D721Med (cell line): Measurements from ENCODE around the gene ACSM5.
"Not testable (repeated sequence)": the region's sequence is repeated elsewhere in the genome, so short reads cannot be mapped to it uniquely, and the experiment has no call there.

Source experiments
- DNase-seq: peaks from one replicate; pipeline ENCODE4 v3.0.0; 2011; ENCODE audit warnings: low spot score; ENCODE audit not compliant: insufficient read length
- FAIRE-seq: peaks from 2 replicates; lab custom pipeline; 2011; peaks lifted over from hg19 to GRCh38; lab: Jason Lieb, UNC
- CTCF ChIP-seq: IDR thresholded peaks from 2 replicates; pipeline ENCODE4 v1.5.1; 2012; ENCODE audit warnings: mild to moderate bottlenecking, control low read depth; ENCODE audit not compliant: insufficient read depth; ENCODE audit errors: missing control alignments

ACSM5 gene

GRCh38 chr16:20469930-20470329 is 60.6 kb downstream of the ACSM5 start:
- not testable (repeated sequence) for FAIRE-seq, DNase-seq

- not testable (repeated sequence) for DNase-seq, FAIRE-seq
Observed at GRCh38 chr16:20470732-20471131, 61.4 kb downstream of the ACSM5 start.

GRCh38 chr16:20477188-20477744 is 67.9 kb downstream of the ACSM5 start:
- not testable (repeated sequence) for FAIRE-seq, DNase-seq

GRCh38 chr16:20483989-20484388 is 74.7 kb downstream of the ACSM5 start:
- DNase-seq, FAIRE-seq: not testable (repeated sequence)

GRCh38 chr16:20484726-20485125 is 75.4 kb downstream of the ACSM5 start:
- FAIRE-seq: no peak
- TF ChIP-seq CTCF: no peak
- no peak for DNase-seq

DNA sequence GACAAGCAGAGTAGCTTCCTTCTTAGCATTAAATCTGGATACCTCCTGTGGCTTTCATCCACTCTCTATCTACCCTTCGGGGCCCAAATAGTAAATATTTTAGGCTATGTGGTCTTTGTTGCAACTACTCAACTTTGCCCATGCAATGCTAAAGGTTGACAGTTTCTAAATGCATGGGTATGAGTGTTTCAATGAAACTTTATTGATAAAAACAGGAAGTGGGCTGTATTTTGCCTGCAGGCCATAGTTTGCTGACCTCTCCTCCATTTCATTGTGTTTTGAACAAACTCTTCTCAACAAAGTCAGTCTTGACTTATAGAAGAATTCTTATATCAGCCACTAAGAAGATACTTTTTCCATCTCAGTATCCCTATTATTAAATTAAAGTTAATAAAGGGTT is 76.1 kb downstream of the ACSM5 start:
- no peak for TF ChIP-seq CTCF
- FAIRE-seq (no peak), DNase-seq (no peak)
